Mucosa of descending colon (tissue), 3 donors: Measurements from ENCODE around the gene PROSER3. TPM values are rescaled to one million over a fixed set of nuclear protein-coding genes. Genes with fewer than 3 reads are reported as not detected.

Source experiments
- ATAC-seq: fragments of 200-7000 bp; cut with Tn5 transposase; one replicate; pipeline ENCODE4 v1.9.1; 2020; ENCODE audit warnings: mild to moderate bottlenecking, moderate library complexity
- DNase-seq, 3 donors: peaks; one replicate each; pipeline ENCODE4 v3.0.0-alpha.2; 2020
- H3K36me3 ChIP-seq: fragments of 200-600 bp; one replicate; pipeline ENCODE4 v1.8.0; 2021; ENCODE audit warnings: low read depth, mild to moderate bottlenecking
- H3K4me1 ChIP-seq: fragments of 200-600 bp; one replicate; pipeline ENCODE4 v1.8.0; 2021; ENCODE audit warnings: low read depth, mild to moderate bottlenecking
- H3K4me3 ChIP-seq: fragments of 200-600 bp; one replicate; pipeline ENCODE4 v1.8.0; 2021; ENCODE audit warnings: mild to moderate bottlenecking
- H3K9me3 ChIP-seq: fragments of 200-600 bp; one replicate; pipeline ENCODE4 v1.8.0; 2021; ENCODE audit warnings: mild to moderate bottlenecking
- intact Hi-C, 2 donors: fragments of 100-400 bp; cut with DNase I in 1 of 2; cut with micrococcal nuclease in 1 of 2; formaldehyde crosslinking; loops; one replicate each; pipeline versions ENCODE4 v1.11.0 to v1.11.1; 2022; cut with DNase I, micrococcal nuclease
- total RNA-seq, 3 donors: library from RNA; stranded (reverse); fragmentation: NEBNext Ultra II Directional in 2 of 3; extraction: Animal tissue kit (Norgen Biotek cat#: 25700) in 2 of 3; gene quantifications; one replicate each; pipeline versions ENCODE4 v1.2.1 to v1.2.4, GENCODE V29; 2021 to 2023
- TF ChIP-seq, protein P1 (sequence below): fragments of 200-600 bp; IDR thresholded peaks from one replicate; pipeline ENCODE4 v1.8.0; 2022; ENCODE audit warnings: antibody characterized with exemption, mild to moderate bottlenecking
- donor health status: DM: no; HTN: no; CAD: no; lungs with moderate emphysema.
- donor health status: DM: no; HTN: no; CAD: no.
- donor health status: DM: no; HTN: yes; CAD: no.

The PROSER3 gene
- total RNA-seq, 3 donors from 2014 or later: 21.7 to 26.5 (median 26.0) TPM

DNA sequence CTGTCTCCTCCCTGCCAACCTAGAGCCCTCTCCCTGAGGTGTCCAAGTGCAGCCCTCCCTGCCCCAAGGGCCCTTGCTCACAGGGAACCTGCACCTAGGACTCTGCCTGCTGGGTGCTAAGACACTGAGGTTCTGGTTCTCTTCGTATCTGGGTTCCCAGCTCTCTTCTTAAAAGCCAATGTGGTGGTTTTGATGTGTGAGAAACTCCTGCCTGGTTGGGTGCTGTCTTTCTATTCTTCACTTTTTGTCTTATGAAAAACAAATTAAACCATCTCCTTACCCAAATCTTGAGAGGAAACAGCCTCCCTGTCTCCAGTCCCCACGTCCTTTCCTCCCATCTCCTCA is 44.5 kb upstream of the PROSER3 start:
- no peak for ATAC-seq
- intact Hi-C loops: no loop called here

DNA sequence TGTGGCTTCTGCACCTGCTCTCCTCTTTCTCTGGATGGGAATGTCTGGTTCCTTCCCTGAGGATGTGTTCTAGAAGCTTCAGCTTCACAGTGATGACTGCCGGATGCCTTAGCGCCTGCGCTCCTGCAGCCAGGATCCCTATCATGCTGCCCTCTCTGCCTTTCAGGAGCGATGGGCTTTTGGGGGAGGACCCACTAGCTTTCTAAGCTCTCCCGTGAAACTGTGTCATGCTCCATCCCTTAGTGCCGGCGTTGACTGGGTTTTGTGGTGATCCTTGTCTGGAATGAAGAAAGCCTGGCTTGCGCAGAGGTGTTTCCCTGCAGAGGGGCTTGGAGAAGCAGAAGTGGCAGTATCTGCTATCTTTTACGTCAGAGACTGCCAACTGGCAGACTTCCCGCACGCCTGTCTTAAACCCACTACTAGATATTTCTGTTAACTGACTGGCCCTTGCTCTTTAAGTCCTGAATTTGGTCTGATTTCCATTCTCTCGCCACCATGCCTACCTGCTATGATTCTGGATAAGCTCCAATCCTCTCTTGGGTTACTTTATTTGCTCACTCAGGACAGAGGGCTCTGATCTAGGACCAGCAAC is 44.0 kb upstream of the PROSER3 start:
- TF ChIP-seq, protein P1, sequence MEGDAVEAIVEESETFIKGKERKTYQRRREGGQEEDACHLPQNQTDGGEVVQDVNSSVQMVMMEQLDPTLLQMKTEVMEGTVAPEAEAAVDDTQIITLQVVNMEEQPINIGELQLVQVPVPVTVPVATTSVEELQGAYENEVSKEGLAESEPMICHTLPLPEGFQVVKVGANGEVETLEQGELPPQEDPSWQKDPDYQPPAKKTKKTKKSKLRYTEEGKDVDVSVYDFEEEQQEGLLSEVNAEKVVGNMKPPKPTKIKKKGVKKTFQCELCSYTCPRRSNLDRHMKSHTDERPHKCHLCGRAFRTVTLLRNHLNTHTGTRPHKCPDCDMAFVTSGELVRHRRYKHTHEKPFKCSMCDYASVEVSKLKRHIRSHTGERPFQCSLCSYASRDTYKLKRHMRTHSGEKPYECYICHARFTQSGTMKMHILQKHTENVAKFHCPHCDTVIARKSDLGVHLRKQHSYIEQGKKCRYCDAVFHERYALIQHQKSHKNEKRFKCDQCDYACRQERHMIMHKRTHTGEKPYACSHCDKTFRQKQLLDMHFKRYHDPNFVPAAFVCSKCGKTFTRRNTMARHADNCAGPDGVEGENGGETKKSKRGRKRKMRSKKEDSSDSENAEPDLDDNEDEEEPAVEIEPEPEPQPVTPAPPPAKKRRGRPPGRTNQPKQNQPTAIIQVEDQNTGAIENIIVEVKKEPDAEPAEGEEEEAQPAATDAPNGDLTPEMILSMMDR: no peak
- Histone ChIP-seq H3K4me1 (peaks cover 15% of the 10 kb centered on the region), H3K4me3 (no peak overlapping the region), H3K9me3 (no peaks in the 10 kb centered on the region), H3K36me3 (no peaks in the 10 kb centered on the region)
- DNase-seq (no peak), ATAC-seq (no peak)
- intact Hi-C loops: no loop called here

More for the DNA sequence above, 44.5 kb upstream of the PROSER3 start:
- TF ChIP-seq, protein P1: no peak
- Histone ChIP-seq H3K36me3 (no peaks in the 10 kb centered on the region), H3K9me3 (no peaks in the 10 kb centered on the region), H3K4me3 (no peak overlapping the region), H3K4me1 (peaks cover 11% of the 10 kb centered on the region)
- DNase-seq: no peak

DNA sequence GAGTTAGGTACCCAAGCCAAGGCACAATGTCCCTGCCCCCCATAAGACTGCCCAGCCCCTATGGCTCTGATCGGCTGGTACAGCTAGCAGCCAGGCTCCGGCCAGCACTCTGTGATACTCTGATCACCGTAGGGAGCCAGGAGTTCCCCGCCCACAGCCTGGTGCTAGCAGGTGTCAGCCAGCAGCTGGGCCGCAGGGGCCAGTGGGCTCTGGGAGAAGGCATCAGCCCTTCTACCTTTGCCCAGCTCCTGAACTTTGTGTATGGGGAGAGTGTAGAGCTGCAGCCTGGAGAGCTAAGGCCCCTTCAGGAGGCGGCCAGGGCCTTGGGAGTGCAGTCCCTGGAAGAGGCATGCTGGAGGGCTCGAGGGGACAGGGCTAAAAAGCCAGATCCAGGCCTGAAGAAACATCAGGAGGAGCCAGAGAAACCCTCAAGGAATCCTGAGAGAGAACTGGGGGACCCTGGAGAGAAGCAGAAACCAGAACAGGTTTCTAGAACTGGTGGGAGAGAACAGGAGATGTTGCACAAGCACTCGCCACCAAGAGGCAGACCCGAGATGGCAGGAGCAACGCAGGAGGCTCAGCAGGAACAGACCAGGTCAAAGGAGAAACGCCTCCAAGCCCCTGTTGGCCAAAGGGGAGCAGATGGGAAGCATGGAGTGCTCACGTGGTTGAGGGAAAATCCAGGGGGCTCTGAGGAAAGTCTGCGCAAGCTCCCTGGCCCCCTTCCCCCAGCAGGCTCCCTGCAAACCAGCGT is 43.2 kb upstream of the PROSER3 start:
- intact Hi-C loops: no loop called here
- Histone ChIP-seq H3K4me3 (no peak overlapping the region), H3K36me3 (no peaks in the 10 kb centered on the region), H3K9me3 (no peaks in the 10 kb centered on the region), H3K4me1 (peaks cover 21% of the 10 kb centered on the region)
- TF ChIP-seq, protein P1: no peak
- ATAC-seq: no peak
- DNase-seq: no peak

DNA sequence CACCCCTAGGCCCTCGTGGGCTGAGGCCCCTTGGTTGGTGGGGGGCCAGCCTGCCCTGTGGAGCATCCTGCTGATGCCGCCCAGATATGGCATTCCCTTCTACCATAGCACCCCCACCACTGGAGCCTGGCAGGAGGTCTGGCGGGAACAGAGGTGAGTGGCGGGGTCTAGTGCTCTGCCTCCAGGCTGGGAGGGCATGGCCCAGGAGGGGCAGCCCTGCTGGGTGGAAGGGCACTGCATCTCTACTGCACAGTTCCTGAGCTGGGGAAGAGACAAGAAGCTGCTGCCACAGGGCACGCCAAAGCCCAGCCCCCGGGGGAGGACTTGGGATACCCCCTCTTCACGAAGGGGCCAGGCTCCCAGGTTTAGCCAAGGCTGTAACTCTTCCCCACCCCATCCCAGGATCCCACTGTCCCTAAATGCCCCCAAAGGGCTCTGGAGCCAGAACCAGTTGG is 42.6 kb upstream of the PROSER3 start:
- no peak for DNase-seq
- intact Hi-C loops: no loop called here
- Histone ChIP-seq H3K36me3 (no peaks in the 10 kb centered on the region), H3K4me3 (no peak overlapping the region), H3K9me3 (no peaks in the 10 kb centered on the region), H3K4me1 (peaks cover 21% of the 10 kb centered on the region)
- ATAC-seq: no peak
- TF ChIP-seq, protein P1: no peak

DNA sequence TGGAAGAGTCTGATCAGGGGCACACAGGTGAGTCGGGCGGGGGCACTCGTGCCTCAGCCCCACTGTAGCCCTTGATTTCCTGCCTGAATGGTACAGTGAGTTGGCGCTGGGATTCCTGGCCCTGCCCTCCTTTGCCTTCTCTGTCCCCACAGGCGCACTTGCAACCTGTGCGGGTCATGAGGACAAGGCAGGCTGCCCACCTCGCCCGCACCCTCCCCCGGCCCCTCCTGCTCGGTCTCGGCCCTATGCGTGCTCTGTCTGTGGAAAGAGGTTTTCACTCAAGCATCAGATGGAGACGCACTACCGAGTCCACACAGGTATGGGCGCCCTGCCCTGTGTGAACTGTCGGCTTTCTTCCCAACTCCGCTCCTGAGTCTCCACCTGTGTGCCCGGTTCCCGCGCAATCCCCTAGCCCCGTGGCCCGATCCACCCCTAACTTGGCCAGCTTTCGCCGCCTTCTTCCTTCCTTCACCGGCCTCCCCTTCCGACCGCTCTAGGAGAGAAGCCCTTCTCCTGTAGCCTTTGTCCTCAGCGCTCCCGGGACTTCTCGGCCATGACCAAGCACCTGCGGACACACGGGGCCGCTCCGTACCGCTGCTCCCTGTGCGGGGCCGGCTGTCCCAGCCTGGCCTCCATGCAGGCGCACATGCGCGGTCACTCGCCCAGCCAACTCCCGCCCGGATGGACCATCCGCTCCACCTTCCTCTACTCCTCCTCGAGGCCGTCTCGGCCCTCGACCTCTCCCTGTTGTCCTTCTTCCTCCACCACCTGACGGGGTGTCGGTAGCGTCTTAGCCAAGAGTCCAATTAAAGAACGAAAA is 41.8 kb upstream of the PROSER3 start:
- DNase-seq: peak; percentile 56 to 82 (median 72)
- Histone ChIP-seq H3K4me1 (peaks cover 21% of the 10 kb centered on the region), H3K9me3 (no peaks in the 10 kb centered on the region), H3K4me3 (peak overlapping the region; percentile 85), H3K36me3 (no peaks in the 10 kb centered on the region)
- peak; percentile 37 for ATAC-seq
- TF ChIP-seq, protein P1: no peak
- intact Hi-C loops: no loop called here
